Spleen (tissue), 7 donors: ENCODE measurements around the gene NGF.

Experiments used
- CTCF ChIP-seq, 11 experiments: fragments of 200-600 bp in 7 of 11; fragments of 450-650 bp in 4 of 11; sonication (generic) in 4 of 11; IDR thresholded peaks in 8 of 11; conservative IDR thresholded peaks in 3 of 11; 1 replicate in 7 of 11; 2 replicates in 4 of 11; pipeline versions ENCODE4 v1.4.0 to v1.8.0; 2016 to 2021; ENCODE audit warnings: antibody characterized with exemption in 11 of 11, inconsistent platforms in 4 of 11, mild to moderate bottlenecking in 1 of 11
- POLR2A ChIP-seq, 3 donors: fragments of 450-650 bp; IDR thresholded peaks; one replicate each; pipeline ENCODE4 v1.5.1; 2017; ENCODE audit warnings: antibody characterized with exemption in 3 of 3, mild to moderate bottlenecking in 1 of 3
- donor health status: DM: no; HTN: no; CAD: no; lungs with moderate emphysema.
- donor health status: DM: no; HTN: no; CAD: no.
- donor health status: DM: no; HTN: no; CAD: no.

GRCh38 chr1:115336741-115337140, 1.3 kb downstream of the NGF start:
- TF ChIP-seq CTCF (IDR thresholded peaks at IDR 0.05 in 8 of 11, conservative IDR thresholded peaks at IDR 0.05 in 3 of 11): no peak
- no peak for TF ChIP-seq POLR2A (IDR thresholded peaks at IDR 0.05)
